Cardiac muscle cell (in vitro differentiated cells and primary cell): Measurements from ENCODE around the gene TRA2A. TPM values are rescaled to one million over a fixed set of nuclear protein-coding genes. Genes with fewer than 3 reads are reported as not detected.
A peak's percentile ranks its signal among the peaks of the same experiment; 100 is the strongest.

Source experiments
- DNase-seq, 2 donors: peaks; one replicate each; pipeline versions ENCODE4 v3.0.0 to v3.0.0-alpha.2; 2010 to 2017; ENCODE audit warnings: low read depth in 1 of 2, low spot score in 1 of 2
- H3K27ac ChIP-seq: fragments of 200-600 bp; sonication (generic); 2 replicates; pipeline ENCODE4 v1.5.1; 2016
- H3K27me3 ChIP-seq: fragments of 200-600 bp; sonication (generic); 2 replicates; pipeline ENCODE4 v1.6.0; 2016; ENCODE audit warnings: control low read depth
- H3K36me3 ChIP-seq: fragments of 200-600 bp; sonication (generic); 2 replicates; pipeline ENCODE4 v1.5.1; 2016; ENCODE audit warnings: control low read depth
- H3K4me1 ChIP-seq: fragments of 200-600 bp; sonication (generic); 2 replicates; pipeline ENCODE4 v1.8.1; 2017; ENCODE audit warnings: low read depth, mild to moderate bottlenecking, mixed run types
- H3K4me3 ChIP-seq: fragments of 200-600 bp; sonication (generic); 2 replicates; pipeline ENCODE4 v1.5.1; 2016; ENCODE audit warnings: mild to moderate bottlenecking
- H3K9me3 ChIP-seq: fragments of 200-600 bp; sonication (generic); 2 replicates; pipeline ENCODE4 v1.5.1; 2017; ENCODE audit warnings: low read depth, mild to moderate bottlenecking, control low read depth
- CTCF ChIP-seq: IDR thresholded peaks from 2 replicates; pipeline ENCODE4 v1.5.1; 2012; ENCODE audit warnings: low read depth, mild to moderate bottlenecking, low read length
- polyA plus RNA-seq: library from polyadenylated mRNA; unstranded; fragments of >200 nt; fragmentation: Nextera tagmentation; extraction: Ambion mirVana; gene quantifications from 2 replicates; pipeline ENCODE4 v1.2.1, GENCODE V29; 2016
- total RNA-seq: library from RNA; depleted of rRNA; stranded (reverse); fragments of >200 nt; gene quantifications from 2 replicates; pipeline ENCODE4 v1.2.3, GENCODE V29; 2016

TRA2A gene
- total and polyA plus RNA-seq, 2 experiments from 2014 or later: 47.4 to 68.7 TPM

GRCh38 chr7:23471106-23471859 lies 60.5 kb downstream of the TRA2A start:
- H3K27me3 ChIP-seq: no peaks in the 10 kb centered on the region
- peak; percentile 82 to 95 for DNase-seq
- H3K9me3 ChIP-seq: no peaks in the 10 kb centered on the region
- no peak for TF ChIP-seq CTCF
- no peaks in the 10 kb centered on the region for H3K36me3 ChIP-seq
- H3K4me1 ChIP-seq: peaks cover 18% of the 10 kb centered on the region
- H3K27ac ChIP-seq: peak overlapping the region; percentile 96
- H3K4me3 ChIP-seq: peak overlapping the region; percentile 72

- Histone ChIP-seq H3K4me1 (peaks cover 16% of the 10 kb centered on the region), H3K9me3 (no peaks in the 10 kb centered on the region), H3K36me3 (no peaks in the 10 kb centered on the region), H3K27me3 (no peaks in the 10 kb centered on the region), H3K27ac (peak within 1 kb of the TSS; percentile 96), H3K4me3 (peak within 1 kb of the TSS; percentile 72)
- peak; percentile 90 to 99 for DNase-seq
- TF ChIP-seq CTCF: no peak
Measured at GRCh38 chr7:23470330-23471105, 61.3 kb downstream of the TRA2A start, which contains the start of gene IGF2BP3. Gene IGF2BP3, minus strand, starts transcription at chr7:23470491. Its CDS starts 381 bp downstream, at chr7:23470110.

- no peak for DNase-seq
- TF ChIP-seq CTCF: no peak
- peak overlapping the region; percentile 96 for H3K27ac ChIP-seq
Measured at GRCh38 chr7:23469961-23470250, 61.9 kb downstream of the TRA2A start.

GRCh38 chr7:23469150-23469960 lies 62.4 kb downstream of the TRA2A start:
- H3K36me3 ChIP-seq: no peaks in the 10 kb centered on the region
- peak overlapping the region; percentile 96 for H3K27ac ChIP-seq
- peaks cover 24% of the 10 kb centered on the region for H3K4me1 ChIP-seq
- no peak for TF ChIP-seq CTCF
- H3K9me3 ChIP-seq: no peaks in the 10 kb centered on the region
- H3K4me3 ChIP-seq: peak overlapping the region; percentile 72
- no peaks in the 10 kb centered on the region for H3K27me3 ChIP-seq
- peak; percentile 35 to 54 for DNase-seq

More at GRCh38 chr7:23469961-23470250, 61.9 kb downstream of the TRA2A start:
- no peaks in the 10 kb centered on the region for H3K36me3 ChIP-seq
- no peaks in the 10 kb centered on the region for H3K9me3 ChIP-seq
- peak overlapping the region; percentile 72 for H3K4me3 ChIP-seq
- H3K4me1 ChIP-seq: peaks cover 19% of the 10 kb centered on the region
- H3K27me3 ChIP-seq: no peaks in the 10 kb centered on the region

GRCh38 chr7:23468526-23469149 lies 63.1 kb downstream of the TRA2A start:
- H3K4me1 ChIP-seq: peaks cover 31% of the 10 kb centered on the region
- TF ChIP-seq CTCF: no peak
- no peaks in the 10 kb centered on the region for H3K36me3 ChIP-seq
- no peaks in the 10 kb centered on the region for H3K27me3 ChIP-seq
- no peaks in the 10 kb centered on the region for H3K9me3 ChIP-seq
- peak in 1 of 2 donors; percentile 45 for DNase-seq
- H3K27ac ChIP-seq: peak overlapping the region; percentile 96
- peak overlapping the region; percentile 72 for H3K4me3 ChIP-seq
